NCI-H345 treated with DMSO at 0.1 percent for 48 hours (cell line): ENCODE data around the gene PARVG.

Source experiments
- DNase-seq: peaks from one replicate; lab custom pipeline; 2025; ENCODE audit not compliant: unreplicated experiment; lab: John Stamatoyannopoulos, UW

PARVG gene

DNA sequence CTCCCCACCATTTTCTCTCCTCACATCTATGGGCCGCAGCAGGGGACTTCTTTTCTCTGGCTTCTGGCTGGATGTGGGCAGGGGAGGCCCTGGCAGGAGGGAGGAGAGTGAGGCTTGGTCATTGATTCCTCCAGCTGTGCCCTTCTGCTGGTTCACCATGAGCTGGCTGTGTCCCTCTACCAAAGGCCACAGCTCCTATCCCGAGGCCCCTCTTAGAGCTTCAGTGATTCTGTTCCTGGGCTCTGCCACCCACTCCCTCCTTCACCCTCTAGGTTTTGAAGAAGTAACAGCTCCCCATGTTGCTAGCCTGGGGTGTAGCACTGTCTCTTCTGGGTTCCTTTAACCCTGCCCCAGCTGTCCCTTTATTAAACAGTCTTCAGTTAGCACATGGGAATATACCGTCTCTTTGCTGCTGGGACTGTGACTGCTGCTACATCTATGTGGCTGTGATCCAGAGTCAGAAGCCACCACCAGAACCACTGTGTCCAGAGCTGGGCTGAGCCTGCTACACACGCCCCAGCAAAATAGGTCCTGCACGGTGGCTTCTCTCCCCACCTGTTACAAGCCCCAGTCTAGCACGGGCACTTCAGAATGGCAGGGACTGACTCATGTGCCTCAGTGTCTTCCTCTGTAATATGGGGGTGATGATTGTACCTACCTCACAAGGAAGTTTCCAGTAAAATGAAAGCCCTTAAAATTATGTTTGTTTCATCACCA, 578 bp upstream of the PARVG start:
- DNase-seq: no peak

DNA sequence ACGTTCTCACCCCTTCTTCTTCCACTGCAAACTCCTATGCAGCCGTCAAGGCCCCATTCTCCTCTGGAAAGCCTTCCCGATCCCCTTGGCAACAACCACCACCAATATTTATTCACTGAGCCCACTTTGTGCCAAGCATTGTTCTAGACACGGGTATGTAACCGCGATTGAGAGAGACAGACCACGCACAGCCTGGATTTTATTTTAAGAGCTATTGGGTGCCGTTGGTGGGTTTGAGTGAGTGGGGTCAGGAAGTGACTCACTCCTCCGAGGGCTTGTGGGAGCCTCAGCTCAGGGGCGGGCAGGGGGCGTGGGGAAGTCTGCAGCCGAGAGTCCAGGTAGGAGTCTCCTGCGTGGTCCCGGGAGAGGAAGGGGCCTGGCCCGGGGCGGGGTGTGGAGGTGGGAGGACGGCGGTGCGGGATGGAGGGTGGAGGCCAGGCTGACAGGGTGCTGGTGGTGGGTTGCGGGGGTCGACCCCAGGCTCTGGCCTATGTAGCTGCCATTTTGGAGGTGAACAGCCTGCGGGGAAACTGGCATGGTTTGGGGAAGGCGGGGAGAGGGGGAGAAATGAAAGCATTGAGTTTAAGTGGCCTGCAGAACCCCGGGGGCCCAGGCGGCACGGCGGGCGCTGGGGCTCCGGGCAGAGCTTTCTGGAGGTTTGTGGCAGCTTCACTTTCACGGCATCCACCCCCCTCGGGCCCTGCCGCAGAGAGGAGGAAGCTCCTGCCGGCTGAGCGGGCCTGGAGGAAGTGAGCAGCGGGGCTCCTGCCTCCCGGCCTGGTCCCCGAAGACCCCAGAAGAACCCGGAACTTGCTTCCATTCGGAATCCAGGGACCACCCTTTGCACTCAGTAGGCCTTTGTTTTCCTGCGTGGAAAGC, 547 bp downstream of the PARVG start:
- DNase-seq: no peak

DNA sequence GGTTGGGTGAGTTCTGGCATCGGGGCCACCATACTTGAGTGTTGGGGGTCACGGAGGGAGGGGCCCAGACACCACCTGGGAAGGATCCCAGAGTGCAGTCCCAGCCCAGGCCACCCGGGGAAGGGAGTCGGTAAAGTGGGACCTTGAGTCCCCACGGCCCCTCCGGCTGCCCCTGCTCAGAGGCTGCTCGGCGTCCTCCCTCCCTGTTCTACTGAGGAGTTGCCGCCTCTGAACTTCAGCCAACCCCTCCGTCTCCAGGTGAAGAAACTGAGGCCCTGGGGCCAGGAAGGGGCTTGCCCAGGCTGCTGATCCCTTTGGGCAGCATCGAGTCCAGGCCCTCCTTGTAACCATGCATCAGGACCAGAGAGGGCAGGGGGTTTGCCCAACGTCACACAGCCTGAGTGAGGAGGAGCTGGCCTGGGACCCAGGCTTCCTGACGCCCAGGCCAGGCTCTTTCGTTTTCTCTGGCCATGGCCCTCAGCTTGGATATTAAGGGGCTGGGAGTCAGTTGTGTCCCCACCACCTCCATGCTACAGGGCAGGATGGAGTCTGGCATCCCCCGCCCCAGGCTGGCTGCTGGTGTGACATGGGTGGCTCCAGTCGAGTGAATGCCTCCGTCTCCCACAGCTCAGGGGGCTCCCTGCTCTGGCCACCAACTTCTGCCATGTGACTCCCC, 1.3 kb downstream of the PARVG start:
- DNase-seq: no peak

DNA sequence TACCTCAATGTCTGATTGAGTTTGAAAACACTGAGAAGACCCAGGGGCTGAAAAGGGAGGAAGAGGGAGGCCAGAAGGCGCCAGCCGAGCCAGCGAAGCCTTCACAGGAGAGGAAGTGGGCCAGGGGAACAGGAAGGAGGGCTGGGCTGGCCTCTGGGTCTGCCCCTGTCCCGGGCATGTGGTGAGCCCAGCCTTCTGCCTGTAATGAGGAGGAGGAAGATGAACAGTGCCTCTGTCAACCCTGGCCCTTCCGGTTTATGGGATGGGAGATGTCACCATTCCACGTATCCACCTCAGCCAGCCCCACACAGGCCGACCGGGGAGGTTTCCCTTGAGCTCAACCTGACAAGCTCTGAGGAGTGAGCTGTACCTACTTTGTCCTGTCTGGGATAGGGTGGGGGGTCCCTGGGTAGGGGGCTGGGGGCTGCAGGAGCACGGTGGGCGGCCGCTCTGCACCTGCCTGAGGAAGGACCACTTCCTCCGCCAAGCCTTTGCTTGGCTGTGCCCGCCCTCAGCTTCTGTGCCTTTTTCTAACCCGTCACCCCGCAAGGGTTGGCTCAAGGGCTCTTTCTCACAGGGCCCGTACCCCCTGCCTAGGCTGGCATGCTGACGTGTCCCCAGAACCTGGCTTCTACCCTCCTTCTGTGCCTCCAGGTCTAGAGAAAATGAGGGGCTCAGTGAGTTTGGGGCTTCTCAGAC, 2.0 kb downstream of the PARVG start:
- DNase-seq: no peak

DNA sequence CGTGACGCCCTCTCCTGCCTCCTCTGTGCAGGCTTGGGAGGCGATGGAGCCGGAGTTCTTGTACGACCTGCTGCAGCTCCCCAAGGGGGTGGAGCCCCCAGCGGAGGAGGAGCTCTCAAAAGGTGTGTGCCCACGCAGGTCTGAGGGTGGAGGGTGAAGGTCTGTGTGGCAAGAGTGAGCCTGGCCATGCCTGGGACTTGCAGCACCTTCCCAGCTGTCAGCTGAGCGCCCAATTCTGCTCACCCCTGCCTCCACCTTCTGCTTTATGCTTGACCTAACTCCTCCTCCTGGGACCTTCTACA, 2.5 kb downstream of the PARVG start:
- no peak for DNase-seq

DNA sequence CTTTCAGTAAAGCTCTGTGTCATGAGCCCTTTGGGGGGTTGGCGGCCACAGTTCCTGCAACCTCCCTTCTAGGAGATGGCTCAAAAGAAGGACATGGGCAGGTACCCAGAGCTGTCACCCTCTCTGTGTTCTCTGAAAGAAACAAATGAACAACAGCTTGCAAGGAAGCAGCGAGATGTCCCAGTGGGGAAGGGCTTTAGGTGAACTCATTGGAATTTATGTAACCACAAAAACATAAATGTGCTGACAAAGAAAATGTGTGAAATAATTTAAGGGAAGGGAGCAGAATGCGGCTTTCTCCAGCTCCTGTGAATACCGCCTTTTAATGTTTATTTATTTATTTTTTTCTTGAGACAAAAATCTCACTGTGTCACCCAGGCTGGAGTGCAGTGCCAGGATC, 3.3 kb downstream of the PARVG start:
- no peak for DNase-seq

DNA sequence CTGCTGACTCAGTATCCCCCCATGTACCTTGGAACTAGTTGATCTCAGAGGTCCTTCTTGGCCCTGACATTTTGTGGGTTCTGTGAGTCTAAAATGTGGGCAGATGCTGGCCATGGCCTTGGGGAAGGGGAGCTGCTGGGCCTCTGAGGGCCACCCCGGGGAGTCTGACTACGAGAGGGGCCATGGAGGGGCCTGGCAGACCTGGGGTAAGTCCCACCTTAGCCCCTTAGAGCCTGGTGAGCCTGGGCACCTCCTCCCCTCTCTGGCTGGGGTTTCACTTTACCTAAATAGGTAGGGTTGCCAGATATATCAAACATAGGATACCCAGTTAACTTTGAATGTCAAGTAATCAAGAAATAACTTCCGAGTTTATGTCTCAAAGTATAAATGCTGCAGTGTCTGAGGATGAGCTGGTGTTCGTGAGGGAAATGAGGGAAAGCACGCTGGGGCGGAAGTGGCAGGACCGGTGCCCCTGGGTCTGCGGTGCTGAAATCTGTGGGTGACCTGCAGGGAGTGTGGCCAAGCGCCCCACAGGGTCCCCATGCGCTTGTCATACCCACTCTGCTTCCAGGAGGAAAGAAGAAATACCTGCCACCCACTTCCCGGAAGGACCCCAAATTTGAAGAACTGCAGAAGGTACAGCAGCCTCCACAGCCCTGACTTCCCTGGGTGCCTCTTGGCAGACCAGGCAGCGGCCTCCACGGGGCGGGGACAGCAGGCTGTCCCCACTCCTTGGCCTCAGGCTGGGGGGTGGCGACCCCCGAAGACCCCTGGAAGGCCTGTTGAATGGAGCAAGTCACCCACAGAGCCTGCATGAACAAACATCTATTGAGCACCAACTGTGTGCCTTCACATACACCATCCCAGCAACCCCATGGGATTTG, 4.8 kb downstream of the PARVG start:
- DNase-seq: no peak

DNA sequence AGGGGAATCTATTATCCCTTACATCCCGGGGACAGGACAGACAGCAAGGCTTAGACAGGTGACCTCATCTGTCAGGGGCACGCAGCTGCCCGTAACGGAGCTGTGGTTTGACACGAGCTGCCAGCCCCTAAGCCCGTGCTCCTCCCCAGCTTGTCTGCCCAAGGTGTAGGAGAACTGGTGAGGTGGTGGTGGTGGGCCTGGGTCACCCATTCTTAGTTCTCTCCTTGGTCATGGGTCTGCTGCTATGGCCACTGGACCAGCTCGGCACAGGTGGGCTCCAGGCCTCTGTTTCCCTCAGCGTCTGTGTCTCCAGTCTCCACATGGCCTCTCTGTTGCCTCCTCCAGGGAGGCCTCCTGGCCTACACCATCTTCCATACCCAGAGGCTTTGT, 5.4 kb downstream of the PARVG start:
- no peak for DNase-seq

DNA sequence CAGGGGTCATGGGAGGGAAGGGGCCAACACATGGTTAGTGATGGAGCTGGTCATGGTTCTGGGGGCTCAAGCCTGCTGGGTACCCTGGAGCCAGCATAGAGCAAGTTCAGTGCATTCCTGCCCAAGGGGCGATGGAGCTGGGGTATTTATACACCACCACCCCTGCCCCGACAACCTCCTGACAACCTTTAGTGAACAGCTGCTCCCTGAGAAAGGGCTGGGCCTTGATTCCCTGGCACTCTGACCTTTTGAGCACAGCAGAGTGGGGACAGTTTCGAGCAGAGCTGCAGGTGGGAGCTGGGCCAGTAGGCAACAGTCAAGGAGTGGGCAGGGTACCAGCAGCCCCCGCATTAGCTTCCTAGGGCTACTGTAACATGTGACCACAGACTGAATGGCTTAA, 6.0 kb downstream of the PARVG start:
- DNase-seq: no peak

DNA sequence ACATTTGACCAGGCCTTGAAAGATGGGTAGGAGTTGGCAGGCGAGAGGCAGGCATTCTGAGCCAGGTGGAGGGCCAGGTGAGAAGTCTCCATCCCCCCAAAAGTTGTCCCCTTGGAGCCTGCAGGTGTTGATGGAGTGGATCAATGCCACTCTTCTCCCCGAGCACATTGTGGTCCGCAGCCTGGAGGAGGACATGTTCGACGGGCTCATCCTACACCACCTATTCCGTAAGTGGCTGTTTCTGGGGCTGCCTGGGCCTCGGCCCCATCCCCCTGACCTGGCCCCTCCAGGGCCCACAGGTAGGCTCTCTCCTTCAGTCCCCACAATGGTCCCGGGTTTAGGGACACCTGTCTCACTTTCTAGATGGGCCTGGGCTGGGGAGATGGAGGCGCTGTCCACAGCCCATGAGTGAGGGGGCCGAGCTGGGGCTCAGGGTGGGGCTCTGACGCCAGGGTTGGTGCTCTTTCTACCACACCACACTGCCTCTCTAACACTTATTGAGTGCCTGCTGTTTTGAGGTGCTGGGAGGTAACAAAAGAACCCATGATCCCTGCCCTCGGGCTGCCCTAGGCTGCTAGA, 7.0 kb downstream of the PARVG start:
- no peak for DNase-seq

DNA sequence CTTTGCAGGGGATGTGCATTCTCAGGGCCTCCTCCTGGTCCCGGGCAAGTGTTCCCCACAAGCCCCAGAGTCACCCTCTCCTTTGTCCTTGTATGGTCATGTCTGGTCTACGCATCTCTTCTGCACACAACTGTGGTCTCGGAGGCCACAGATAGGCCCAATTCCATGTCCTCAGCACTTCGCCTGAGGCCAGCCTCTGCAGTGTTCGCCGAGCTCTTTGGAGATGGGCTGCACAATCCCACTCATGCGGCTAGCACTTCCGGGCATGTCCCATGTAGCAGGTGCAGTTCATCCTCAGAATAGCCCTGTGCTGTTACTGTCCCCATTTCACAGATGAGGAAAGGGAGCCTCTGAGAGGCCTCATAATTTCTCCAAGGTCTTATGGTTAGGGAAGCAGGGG, 7.6 kb downstream of the PARVG start:
- DNase-seq: no peak

DNA sequence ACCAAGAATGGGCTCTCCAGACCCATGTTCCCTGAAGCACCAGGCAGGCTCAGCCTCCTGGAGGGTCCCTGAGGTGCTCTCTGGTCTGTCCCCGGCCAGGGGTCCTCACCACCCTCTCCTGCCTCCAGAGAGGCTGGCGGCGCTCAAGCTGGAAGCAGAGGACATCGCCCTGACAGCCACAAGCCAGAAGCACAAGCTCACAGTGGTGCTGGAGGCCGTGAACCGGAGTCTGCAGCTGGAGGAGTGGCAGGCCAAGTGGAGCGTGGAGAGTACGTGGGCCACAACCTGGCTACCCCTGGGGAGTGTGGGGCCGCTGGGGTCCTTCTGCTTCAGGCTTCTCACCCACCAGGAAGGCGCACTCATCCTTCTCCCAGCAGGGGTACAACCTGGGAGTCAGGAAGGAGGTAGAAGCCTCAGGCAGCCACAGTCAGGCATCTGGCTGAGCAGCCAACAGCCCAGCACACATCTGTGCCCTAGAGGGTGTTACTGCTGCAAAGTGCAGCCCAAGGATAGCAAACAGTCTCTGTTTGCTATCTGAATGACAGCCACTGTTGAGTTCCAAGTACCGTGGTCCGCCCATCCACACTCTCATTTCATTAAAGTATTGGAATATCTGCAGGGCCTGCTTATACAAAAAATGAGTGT, 8.4 kb downstream of the PARVG start:
- no peak for DNase-seq

DNA sequence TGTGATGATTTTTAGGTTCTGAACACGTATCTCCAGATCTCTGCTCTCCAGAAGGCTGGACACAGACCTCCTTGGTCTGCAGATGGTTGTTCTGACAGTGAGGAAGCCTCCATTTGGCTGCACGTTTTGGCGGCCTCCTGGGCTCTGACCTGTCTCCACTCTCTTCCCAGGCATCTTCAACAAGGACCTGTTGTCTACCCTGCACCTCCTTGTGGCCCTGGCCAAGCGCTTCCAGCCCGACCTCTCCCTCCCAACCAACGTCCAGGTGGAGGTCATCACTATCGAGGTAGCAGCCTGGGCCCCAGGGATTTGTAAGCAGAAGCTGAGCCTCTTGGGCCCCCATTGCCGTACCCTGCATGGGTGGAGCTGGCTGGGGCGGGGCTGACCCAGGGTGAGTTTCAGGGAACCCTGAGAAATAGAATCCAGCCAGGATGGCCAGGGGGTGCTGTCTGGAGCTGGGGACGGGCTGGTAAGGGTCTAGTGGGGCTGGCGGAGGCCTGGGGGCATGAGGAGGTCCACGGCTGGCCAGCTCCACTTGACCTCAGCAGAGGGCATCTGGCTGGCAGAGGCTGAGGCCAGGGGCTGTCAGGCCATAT, 9.8 kb downstream of the PARVG start:
- no peak for DNase-seq

DNA sequence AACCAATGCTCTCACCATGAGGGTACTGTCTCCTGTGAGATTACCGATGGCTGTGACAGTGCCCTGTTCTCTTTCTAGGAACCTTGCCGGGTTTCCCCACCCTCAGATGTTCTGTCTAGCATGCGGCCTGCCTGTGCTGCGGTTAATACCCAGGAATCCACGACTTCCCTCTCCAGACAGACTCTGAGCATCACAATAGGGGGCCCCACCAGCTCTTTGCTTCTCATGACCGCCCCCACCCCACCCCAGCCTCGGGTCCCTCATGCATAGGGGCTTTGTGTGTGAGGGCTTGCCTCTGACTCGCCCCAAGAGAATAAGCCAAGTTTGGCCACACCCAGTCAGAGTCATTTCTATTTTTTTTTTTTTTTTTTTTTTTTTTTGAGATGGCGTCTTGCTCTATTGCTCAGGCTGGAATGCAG, 10.3 kb downstream of the PARVG start:
- no peak for DNase-seq

DNA sequence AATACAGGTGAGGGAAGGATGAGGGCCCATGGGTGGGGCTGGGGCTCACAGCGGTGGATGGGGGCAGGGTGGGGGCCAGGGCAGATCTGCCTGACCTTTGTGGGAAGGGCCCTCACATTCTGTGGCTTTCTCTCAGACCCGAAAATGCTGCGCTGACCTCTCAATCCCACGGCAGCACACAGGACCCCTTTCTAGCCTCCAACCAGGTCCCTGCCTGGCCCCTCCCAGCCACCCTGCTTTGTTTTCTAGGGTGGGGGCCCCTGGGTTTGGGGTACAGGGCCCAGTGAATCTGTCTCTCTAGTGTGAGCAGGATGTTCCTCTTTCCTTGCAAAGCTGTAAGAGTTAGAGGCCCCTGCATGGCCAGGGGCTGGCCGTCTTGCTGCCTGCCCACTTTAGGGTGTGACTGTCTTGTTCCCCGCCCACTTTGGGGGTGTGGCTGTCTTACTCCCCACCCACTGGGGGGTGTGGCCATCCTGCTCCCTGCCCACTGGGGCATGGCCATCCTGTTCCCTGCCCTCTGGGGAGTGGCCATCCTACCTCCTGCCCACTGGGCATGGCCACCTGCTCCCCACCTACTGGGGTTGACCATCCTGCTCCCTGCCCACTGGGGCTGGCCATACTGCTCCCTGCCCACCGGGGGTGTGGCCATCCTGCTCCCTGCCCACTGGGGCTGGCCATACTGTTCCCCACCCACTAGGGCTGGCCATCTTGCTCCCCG, 11.5 kb downstream of the PARVG start:
- DNase-seq: no peak

DNA sequence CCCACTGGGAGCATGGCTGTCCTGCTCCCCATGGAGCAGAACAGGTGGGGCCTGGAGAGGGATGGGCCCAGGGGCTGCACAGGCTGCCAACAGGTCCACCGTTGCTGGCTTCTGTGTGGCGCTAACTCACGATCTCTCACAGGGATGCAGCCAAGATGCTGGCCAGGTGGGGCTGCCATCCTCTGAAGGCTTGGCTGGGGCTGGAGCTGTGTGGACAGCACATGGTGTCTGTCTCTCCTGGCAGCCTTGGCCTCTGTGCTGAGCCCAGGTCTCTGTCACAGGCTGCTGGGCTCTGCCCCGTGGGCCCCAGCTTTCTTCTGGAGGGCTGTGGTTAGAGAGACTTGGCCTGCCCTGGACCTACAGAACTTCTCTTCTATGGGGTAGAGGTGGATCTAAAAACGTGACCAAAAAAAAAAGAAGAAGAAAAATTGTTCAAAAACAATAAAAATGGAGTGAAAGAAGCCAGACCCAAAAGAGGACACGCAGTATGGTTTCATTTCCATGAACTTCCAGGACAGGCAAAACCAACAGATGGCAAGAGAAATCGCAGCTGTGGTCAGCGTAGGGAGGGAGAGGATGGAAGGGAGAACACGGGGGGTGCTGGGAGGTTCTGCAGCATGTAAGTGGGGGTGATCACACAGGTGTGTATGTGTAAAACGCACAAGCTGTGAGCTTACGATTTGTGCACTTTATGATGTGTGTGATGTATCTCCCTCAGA, 12.2 kb downstream of the PARVG start:
- DNase-seq: no peak

DNA sequence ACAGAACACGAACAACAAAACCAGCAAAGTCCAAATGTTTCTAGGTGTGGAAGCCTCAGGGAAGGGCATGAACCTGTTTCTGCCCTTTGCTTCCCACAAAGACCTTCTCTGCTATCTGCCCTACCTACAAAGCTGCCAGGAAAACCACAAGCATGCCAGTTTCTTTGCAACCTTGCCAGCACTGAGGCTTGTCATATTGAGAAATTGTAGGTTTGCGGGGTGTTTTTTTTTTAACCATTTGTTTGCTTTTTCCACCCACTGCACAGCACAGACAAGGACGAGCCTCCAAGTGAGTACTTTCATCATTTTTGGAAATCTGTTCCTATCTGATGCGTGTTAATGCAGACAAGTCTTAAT, 12.8 kb downstream of the PARVG start:
- DNase-seq: no peak

DNA sequence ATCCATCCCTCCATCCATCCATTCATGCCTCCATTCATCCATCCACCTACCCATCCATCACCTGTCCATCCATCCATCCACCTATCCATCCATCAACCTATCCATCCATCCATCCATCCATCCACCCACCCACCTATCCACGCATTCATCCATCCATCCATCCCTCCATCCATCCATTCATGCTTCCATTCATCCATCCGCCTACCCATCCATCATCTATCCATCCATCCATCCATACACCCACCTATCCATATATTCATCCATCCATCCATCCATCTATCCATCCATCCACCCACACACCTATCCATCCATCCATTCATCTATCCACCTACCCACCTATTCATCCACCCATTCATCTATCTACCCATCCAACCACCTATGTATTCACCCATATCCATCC, 13.8 kb downstream of the PARVG start:
- DNase-seq: no peak
